SU-DHL-6 (cell line): ENCODE results near the gene IGF1.

ENCODE experiments used
- H2AFZ ChIP-seq: fragments of 200-600 bp; sonication (generic); 2 replicates; pipeline ENCODE4 v1.6.1; 2014; ENCODE audit warnings: low read depth, mild to moderate bottlenecking, moderate library complexity, mixed read lengths, antibody characterized with exemption, low read length; ENCODE audit not compliant: severe bottlenecking
- H3F3A ChIP-seq: fragments of 200-600 bp; shearing (Covaris generic); 2 replicates; pipeline ENCODE4 v1.6.0; 2016; ENCODE audit warnings: antibody characterized with exemption, mild to moderate bottlenecking; ENCODE audit not compliant: insufficient read depth
- H3K27ac ChIP-seq: fragments of 200-600 bp; sonication (generic); 2 replicates; pipeline ENCODE4 v1.5.1; 2016; ENCODE audit warnings: low read depth, mild to moderate bottlenecking, low read length, moderate library complexity, mixed read lengths
- H3K27me3 ChIP-seq: fragments of 200-600 bp; sonication (generic), shearing (Covaris generic); 2 replicates; pipeline ENCODE4 v1.6.0; 2014; ENCODE audit warnings: mild to moderate bottlenecking, low read length
- H3K36me3 ChIP-seq: fragments of 200-600 bp; sonication (generic); 2 replicates; pipeline ENCODE4 v1.6.1; 2014; ENCODE audit warnings: mild to moderate bottlenecking, low read length, mixed read lengths
- H3K4me2 ChIP-seq: fragments of 300-600, 200-600 bp; shearing (Covaris generic), sonication (generic); 2 replicates; pipeline ENCODE4 v1.6.0; 2014; ENCODE audit warnings: low read length, low read depth, mild to moderate bottlenecking; ENCODE audit not compliant: poor library complexity, severe bottlenecking
- H3K4me3 ChIP-seq: fragments of 200-600 bp; sonication (generic); 2 replicates; pipeline ENCODE4 v1.5.1; 2014; ENCODE audit warnings: antibody characterized with exemption, low read length, mild to moderate bottlenecking, mixed read lengths; ENCODE audit not compliant: insufficient read depth, poor library complexity, severe bottlenecking
- H3K79me2 ChIP-seq: fragments of 200-600 bp; sonication (generic); 2 replicates; pipeline ENCODE4 v1.6.1; 2014; ENCODE audit warnings: mild to moderate bottlenecking, low read length, moderate library complexity; ENCODE audit not compliant: insufficient read depth
- H3K9ac ChIP-seq: fragments of 200-600 bp; sonication (generic); 2 replicates; pipeline ENCODE4 v1.7.0; 2014; ENCODE audit warnings: mild to moderate bottlenecking, low read length
- H3K9me2 ChIP-seq: fragments of 200-600 bp; sonication (generic); replicated peaks from 2 replicates; pipeline ENCODE4 v1.6.1; 2014; ENCODE audit warnings: low read length; ENCODE audit not compliant: insufficient read depth
- H3K9me3 ChIP-seq: fragments of 200-600 bp; sonication (generic); 2 replicates; pipeline ENCODE4 v1.6.1; 2014; ENCODE audit warnings: low read length, mixed read lengths; ENCODE audit not compliant: insufficient read depth
- H4K20me1 ChIP-seq: fragments of 200-600 bp; sonication (generic); 2 replicates; pipeline ENCODE4 v1.6.1; 2014; ENCODE audit warnings: low read depth, mild to moderate bottlenecking, antibody characterized with exemption, low read length, moderate library complexity, mixed read lengths
- EZH2phosphoT487 ChIP-seq: fragments of 200-600 bp; sonication (generic), shearing (Covaris generic); conservative IDR thresholded peaks from 2 replicates; pipeline ENCODE4 v1.6.1; 2018; ENCODE audit warnings: mild to moderate bottlenecking, antibody characterized with exemption, low read length, moderate library complexity, mixed read lengths
- TF ChIP-seq, protein P1 (sequence below): fragments of 200-600 bp; sonication (generic); IDR thresholded peaks from one replicate; pipeline ENCODE4 v1.5.1; 2017; ENCODE audit warnings: antibody characterized with exemption, mild to moderate bottlenecking, low read length, moderate library complexity; ENCODE audit not compliant: insufficient read depth, poor library complexity, severe bottlenecking

The IGF1 gene

DNA sequence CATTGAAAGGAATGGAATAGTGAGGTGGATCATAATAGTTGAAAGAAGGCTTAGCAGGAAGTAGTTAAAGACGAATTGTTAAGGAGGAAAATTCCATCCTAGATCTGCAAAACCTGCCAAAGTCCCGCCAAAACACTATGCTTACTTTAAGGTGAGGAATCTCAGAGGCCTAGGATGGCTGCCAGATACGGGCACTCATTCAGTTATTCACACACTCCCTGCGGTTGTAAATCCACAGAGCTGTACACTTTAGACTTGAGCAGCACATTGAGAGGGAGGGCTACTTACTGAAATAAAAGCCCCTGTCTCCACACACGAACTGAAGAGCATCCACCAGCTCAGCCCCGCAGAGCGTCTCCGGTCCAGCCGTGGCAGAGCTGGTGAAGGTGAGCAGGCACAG, 5.0 kb downstream of the IGF1 start:
- Histone ChIP-seq H3K36me3 (no peaks in the 10 kb centered on the region), H3K9me2 (no peaks in the 10 kb centered on the region), H3K4me2 (no peak overlapping the region)

DNA sequence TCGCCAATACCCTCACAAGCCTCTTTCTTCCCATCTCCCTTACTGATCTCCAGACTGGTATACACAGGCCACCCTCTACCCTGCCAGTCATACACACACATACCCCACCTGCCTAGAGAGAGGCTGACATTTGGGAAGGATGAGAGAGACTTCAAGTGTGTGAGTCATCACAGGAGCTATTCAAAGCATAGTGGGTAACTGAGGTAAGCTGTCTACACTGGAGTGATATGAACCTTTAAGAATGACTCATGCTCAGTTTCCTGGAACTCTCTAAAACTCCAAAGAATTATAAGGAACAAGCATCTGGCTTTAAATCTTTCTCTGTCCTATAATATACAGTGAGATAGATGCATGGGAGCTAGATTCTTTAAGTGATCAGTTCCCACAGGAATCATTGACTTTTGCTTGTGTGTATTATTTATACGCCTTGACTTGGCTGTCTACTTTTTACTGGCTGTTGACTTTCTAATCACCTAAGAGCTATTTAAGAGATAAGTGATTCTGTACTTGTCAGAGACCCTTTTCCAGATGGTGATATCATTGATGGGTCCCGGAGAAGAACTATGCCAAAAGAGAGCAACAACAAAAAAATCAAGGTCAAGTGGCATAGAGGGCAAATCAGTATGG, 5.8 kb downstream of the IGF1 start:
- no peak for TF ChIP-seq EZH2phosphoT487
- TF ChIP-seq, protein P1, sequence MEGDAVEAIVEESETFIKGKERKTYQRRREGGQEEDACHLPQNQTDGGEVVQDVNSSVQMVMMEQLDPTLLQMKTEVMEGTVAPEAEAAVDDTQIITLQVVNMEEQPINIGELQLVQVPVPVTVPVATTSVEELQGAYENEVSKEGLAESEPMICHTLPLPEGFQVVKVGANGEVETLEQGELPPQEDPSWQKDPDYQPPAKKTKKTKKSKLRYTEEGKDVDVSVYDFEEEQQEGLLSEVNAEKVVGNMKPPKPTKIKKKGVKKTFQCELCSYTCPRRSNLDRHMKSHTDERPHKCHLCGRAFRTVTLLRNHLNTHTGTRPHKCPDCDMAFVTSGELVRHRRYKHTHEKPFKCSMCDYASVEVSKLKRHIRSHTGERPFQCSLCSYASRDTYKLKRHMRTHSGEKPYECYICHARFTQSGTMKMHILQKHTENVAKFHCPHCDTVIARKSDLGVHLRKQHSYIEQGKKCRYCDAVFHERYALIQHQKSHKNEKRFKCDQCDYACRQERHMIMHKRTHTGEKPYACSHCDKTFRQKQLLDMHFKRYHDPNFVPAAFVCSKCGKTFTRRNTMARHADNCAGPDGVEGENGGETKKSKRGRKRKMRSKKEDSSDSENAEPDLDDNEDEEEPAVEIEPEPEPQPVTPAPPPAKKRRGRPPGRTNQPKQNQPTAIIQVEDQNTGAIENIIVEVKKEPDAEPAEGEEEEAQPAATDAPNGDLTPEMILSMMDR: no peak
- Histone ChIP-seq H3K4me3 (no peak overlapping the region), H3K27me3 (no peaks in the 10 kb centered on the region), H3F3A (no peaks in the 10 kb centered on the region), H3K4me2 (no peak overlapping the region), H4K20me1 (no peaks in the 10 kb centered on the region), H3K9ac (no peak overlapping the region), H3K9me2 (no peaks in the 10 kb centered on the region), H3K9me3 (no peaks in the 10 kb centered on the region), H2AFZ (no peak overlapping the region), H3K79me2 (no peaks in the 10 kb centered on the region), H3K27ac (no peak overlapping the region), H3K36me3 (no peaks in the 10 kb centered on the region)

More for the DNA sequence above, 5.0 kb downstream of the IGF1 start:
- Histone ChIP-seq H4K20me1 (no peaks in the 10 kb centered on the region), H3K27me3 (no peaks in the 10 kb centered on the region), H3K27ac (no peak overlapping the region), H2AFZ (no peak overlapping the region), H3K9me3 (no peaks in the 10 kb centered on the region), H3F3A (no peaks in the 10 kb centered on the region), H3K79me2 (no peaks in the 10 kb centered on the region), H3K9ac (no peak overlapping the region), H3K4me3 (no peak overlapping the region)
- TF ChIP-seq, protein P1: no peak
- TF ChIP-seq EZH2phosphoT487: no peak

DNA sequence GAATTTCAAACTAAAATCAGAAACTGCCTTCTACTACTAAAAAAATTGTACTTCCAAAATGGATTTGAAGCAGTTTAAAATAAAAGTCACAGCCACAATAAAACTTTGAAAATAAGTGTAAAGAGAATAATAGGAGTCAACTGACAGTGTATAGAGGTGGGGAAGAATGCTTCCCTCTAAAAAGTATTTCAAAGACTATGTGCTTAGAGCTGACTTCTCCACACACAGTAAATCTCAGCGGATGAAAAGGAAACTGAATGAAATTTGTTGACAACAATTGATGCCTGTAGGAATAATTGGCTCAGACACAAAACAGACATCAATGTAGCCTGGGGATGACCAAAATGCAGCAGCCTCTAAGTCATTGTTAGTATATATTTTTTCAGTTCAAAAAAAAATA, 7.9 kb downstream of the IGF1 start:
- no peaks in the 10 kb centered on the region for H3K27me3 ChIP-seq
- H3K9me2 ChIP-seq: no peaks in the 10 kb centered on the region
- H4K20me1 ChIP-seq: no peaks in the 10 kb centered on the region
- H3K9ac ChIP-seq: no peak overlapping the region
- no peaks in the 10 kb centered on the region for H3K79me2 ChIP-seq
- no peaks in the 10 kb centered on the region for H3F3A ChIP-seq
- H3K4me2 ChIP-seq: no peak overlapping the region
- H2AFZ ChIP-seq: no peak overlapping the region
- H3K4me3 ChIP-seq: no peak overlapping the region
- TF ChIP-seq, protein P1: no peak
- TF ChIP-seq EZH2phosphoT487: no peak
- no peaks in the 10 kb centered on the region for H3K9me3 ChIP-seq
- no peak overlapping the region for H3K27ac ChIP-seq
- H3K36me3 ChIP-seq: no peaks in the 10 kb centered on the region
